IMR-90 (cell line): ENCODE measurements around the gene ITPR2.
"Not testable (repeated sequence)": the region's sequence is repeated elsewhere in the genome, so short reads cannot be mapped to it uniquely, and the experiment has no call there.

Source experiments
- BHLHE40 ChIP-seq: fragments of 150-350 bp; IDR thresholded peaks from 2 replicates; pipeline ENCODE4 v1.6.1; 2016; ENCODE audit warnings: mild to moderate bottlenecking, low read depth, low read length
- CHD1 ChIP-seq: IDR thresholded peaks from 2 replicates; pipeline ENCODE4 v1.6.1; 2012; ENCODE audit warnings: low read depth, low read length, improper control_type of control experiment
- MAFK ChIP-seq: IDR thresholded peaks from 2 replicates; pipeline ENCODE4 v1.6.1; 2012; ENCODE audit warnings: low read depth, low read length, improper control_type of control experiment
- MXI1 ChIP-seq: IDR thresholded peaks from 2 replicates; pipeline ENCODE4 v1.6.1; 2012; ENCODE audit warnings: low read depth, mild to moderate bottlenecking, low read length, moderate library complexity, borderline replicate concordance
- NFE2L2 ChIP-seq: fragments of 150-350 bp; IDR thresholded peaks from 2 replicates; pipeline ENCODE4 v1.6.1; 2016; ENCODE audit warnings: low read depth, mild to moderate bottlenecking, low read length
- POLR2A ChIP-seq: IDR thresholded peaks from 2 replicates; pipeline ENCODE4 v1.6.1; 2012; ENCODE audit warnings: mild to moderate bottlenecking, low read depth, low read length
- RAD21 ChIP-seq: IDR thresholded peaks from 2 replicates; pipeline ENCODE4 v1.6.1; 2012; ENCODE audit warnings: low read length, improper control_type of control experiment
- RFX5 ChIP-seq: IDR thresholded peaks from 2 replicates; pipeline ENCODE4 v1.8.0; 2012; ENCODE audit warnings: low read depth, mild to moderate bottlenecking, low read length, moderate library complexity
- SMC3 ChIP-seq: fragments of 150-350 bp; IDR thresholded peaks from 2 replicates; pipeline ENCODE4 v1.6.1; 2016; ENCODE audit warnings: low read depth, mild to moderate bottlenecking, antibody characterized with exemption, low read length, moderate library complexity
- TF ChIP-seq, protein P1 (sequence below): conservative IDR thresholded peaks from 2 replicates; pipeline ENCODE4 v1.5.1; 2012; ENCODE audit warnings: mild to moderate bottlenecking, low read depth, low read length, improper control_type of control experiment
- TF ChIP-seq, protein P2 (sequence below): fragments of 150-350 bp; IDR thresholded peaks from 2 replicates; pipeline ENCODE4 v1.6.1; 2016; ENCODE audit warnings: low read depth, mild to moderate bottlenecking, low read length, moderate library complexity, borderline replicate concordance
- TF ChIP-seq, protein P3 (sequence below): fragments of 150-350 bp; IDR thresholded peaks from 2 replicates; pipeline ENCODE4 v1.6.1; 2017; ENCODE audit warnings: mild to moderate bottlenecking, antibody characterized with exemption, low read length, low read depth

DNA sequence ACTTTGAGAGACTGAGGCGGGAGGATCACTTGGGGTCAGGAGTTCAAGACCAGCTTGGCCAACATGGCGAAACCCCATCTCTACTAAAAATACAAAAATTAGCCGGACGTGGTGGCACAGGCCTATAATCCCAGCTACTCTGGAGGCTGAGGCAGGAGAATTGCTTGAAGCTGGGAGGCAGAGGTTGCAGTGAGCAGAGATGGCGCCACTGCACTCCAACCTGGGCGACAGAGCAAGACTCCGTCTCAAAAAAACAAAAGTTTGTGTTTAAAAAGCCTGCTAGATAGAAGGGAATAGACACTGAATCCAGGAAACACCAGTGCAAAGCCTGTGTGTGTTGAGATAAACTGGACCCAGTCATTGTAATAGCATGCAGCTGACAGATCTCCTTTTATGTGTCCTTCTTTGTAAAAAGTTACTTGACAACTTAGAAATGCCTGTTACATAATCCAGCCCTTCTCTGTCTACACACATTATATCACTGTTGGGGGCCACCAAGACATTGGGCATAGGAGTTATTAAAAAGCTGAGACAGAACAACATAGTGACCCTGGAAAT, 1.6 kb upstream of the ITPR2 start:
- TF ChIP-seq BHLHE40, RFX5, RAD21, NFE2L2, POLR2A, MXI1, MAFK, SMC3, CHD1: not testable (repeated sequence)
- TF ChIP-seq, protein P1, sequence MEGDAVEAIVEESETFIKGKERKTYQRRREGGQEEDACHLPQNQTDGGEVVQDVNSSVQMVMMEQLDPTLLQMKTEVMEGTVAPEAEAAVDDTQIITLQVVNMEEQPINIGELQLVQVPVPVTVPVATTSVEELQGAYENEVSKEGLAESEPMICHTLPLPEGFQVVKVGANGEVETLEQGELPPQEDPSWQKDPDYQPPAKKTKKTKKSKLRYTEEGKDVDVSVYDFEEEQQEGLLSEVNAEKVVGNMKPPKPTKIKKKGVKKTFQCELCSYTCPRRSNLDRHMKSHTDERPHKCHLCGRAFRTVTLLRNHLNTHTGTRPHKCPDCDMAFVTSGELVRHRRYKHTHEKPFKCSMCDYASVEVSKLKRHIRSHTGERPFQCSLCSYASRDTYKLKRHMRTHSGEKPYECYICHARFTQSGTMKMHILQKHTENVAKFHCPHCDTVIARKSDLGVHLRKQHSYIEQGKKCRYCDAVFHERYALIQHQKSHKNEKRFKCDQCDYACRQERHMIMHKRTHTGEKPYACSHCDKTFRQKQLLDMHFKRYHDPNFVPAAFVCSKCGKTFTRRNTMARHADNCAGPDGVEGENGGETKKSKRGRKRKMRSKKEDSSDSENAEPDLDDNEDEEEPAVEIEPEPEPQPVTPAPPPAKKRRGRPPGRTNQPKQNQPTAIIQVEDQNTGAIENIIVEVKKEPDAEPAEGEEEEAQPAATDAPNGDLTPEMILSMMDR = not testable (repeated sequence)
- TF ChIP-seq, protein P2, sequence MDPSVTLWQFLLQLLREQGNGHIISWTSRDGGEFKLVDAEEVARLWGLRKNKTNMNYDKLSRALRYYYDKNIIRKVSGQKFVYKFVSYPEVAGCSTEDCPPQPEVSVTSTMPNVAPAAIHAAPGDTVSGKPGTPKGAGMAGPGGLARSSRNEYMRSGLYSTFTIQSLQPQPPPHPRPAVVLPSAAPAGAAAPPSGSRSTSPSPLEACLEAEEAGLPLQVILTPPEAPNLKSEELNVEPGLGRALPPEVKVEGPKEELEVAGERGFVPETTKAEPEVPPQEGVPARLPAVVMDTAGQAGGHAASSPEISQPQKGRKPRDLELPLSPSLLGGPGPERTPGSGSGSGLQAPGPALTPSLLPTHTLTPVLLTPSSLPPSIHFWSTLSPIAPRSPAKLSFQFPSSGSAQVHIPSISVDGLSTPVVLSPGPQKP = not testable (repeated sequence)
- TF ChIP-seq, protein P3, sequence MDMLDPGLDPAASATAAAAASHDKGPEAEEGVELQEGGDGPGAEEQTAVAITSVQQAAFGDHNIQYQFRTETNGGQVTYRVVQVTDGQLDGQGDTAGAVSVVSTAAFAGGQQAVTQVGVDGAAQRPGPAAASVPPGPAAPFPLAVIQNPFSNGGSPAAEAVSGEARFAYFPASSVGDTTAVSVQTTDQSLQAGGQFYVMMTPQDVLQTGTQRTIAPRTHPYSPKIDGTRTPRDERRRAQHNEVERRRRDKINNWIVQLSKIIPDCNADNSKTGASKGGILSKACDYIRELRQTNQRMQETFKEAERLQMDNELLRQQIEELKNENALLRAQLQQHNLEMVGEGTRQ = not testable (repeated sequence)
